Coronary artery (tissue), 2 donors: ENCODE results near the gene OR11H7.

Source experiments
- DNase-seq: peaks from one replicate; pipeline ENCODE4 v3.0.0-alpha.2; 2017; ENCODE audit warnings: low spot score
- H3K27ac ChIP-seq, 2 donors: fragments of 200-600 bp; sonication (generic); one replicate each; pipeline ENCODE4 v1.5.1; 2016 to 2019
- H3K4me3 ChIP-seq: fragments of 200-600 bp; sonication (generic); 2 replicates; pipeline ENCODE4 v1.5.1; 2016; ENCODE audit warnings: mild to moderate bottlenecking, moderate library complexity
- CTCF ChIP-seq: fragments of 200-600 bp; sonication (generic); IDR thresholded peaks from one replicate; pipeline ENCODE4 v1.5.1; 2019; ENCODE audit warnings: antibody characterized with exemption

OR11H7 gene

DNA sequence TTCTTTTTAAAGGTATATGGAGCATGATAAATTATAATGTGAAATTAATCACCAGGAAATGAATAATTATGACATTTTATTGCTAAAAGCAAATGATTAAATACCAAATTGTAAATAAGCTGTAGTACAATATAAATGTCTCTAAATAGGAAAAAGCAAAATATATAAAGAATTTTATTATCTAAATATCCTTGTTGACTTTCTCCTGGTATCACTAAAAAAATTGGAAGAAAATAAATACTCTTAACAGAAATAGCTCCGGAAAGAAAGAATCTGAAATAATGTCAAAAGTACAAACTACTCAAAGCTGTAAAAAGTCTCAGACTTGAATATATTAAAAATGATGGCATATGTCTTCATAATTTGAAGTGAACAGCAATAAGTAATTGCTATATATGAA is at the start of gene OR11H7:
TSS of gene OR11H7 (plus strand) at position 301 of the 400 bp plus-strand sequence.
- DNase-seq = no peak
- H3K4me3 ChIP-seq = no peak within 1 kb of the TSS
- TF ChIP-seq CTCF = no peak
- H3K27ac ChIP-seq = no peak within 1 kb of the TSS

DNA sequence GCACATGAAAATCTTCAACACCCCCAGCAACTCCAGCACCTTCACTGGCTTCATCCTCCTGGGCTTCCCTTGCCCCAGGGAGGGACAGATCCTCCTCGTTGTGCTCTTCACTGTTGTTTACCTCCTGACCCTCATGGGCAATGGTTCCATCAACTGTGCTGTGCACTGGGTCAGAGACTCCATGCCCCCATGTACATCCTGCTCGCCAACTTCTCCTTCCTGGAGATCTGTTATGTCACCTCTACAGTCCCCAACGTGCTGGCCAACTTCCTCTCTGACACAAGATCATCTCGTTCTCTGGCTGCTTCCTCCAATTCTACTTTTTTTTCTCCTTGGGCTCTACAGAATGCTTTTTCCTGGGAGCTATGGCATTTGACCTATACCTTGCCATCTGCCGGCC is 49.6 kb upstream of the OR11H7 start:
- no peak overlapping the region for H3K4me3 ChIP-seq
- no peak overlapping the region for H3K27ac ChIP-seq
- no peak for TF ChIP-seq CTCF
- DNase-seq = no peak

- TF ChIP-seq CTCF = no peak
- no peak overlapping the region for H3K4me3 ChIP-seq
- no peak overlapping the region for H3K27ac ChIP-seq
- DNase-seq = no peak
Measured at GRCh38 chr14:20179880-20180279, 48.9 kb upstream of the OR11H7 start.

DNA sequence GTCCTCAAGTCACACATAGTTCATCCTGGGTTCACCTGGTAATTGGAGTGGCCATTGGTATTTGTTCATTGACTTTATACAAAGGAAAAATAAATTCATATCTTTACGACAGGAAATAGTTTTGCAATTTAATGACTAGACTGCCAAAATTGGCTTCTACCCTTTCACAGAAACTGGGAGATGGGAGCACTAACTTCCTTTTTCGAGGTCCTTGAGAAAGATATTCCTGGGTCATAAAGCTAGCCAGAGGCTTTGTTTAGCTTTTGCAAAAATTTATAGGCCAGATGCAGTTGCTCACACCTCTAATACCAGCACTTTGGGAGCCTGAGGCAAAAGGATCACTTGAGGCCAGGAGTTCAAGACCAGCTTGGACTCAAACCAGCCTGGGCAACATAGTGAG is 48.3 kb upstream of the OR11H7 start:
- no peak overlapping the region for H3K4me3 ChIP-seq
- no peak for DNase-seq
- TF ChIP-seq CTCF = no peak
- no peak overlapping the region for H3K27ac ChIP-seq

DNA sequence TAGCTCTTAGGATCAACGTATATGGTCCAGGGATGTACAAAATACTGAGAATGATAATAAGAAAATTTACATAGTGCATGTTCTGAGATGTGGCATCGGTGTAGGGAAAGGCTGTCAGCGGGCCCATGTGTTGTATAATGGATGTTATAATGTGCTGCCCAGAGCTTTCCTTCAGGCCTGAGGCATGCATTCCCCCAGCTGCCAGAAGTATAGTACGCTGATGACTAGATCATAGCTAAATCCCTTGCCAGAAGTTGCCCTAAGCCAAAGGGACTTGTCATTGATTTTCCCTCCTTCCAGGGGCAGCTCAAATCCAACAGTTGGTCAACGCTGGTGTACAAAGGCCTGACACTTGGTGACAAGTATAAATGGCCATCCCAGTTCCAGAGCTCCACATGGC is 44.6 kb upstream of the OR11H7 start:
- DNase-seq = no peak
- Histone ChIP-seq H3K4me3 (no peak overlapping the region), H3K27ac (no peak overlapping the region)
- no peak for TF ChIP-seq CTCF

DNA sequence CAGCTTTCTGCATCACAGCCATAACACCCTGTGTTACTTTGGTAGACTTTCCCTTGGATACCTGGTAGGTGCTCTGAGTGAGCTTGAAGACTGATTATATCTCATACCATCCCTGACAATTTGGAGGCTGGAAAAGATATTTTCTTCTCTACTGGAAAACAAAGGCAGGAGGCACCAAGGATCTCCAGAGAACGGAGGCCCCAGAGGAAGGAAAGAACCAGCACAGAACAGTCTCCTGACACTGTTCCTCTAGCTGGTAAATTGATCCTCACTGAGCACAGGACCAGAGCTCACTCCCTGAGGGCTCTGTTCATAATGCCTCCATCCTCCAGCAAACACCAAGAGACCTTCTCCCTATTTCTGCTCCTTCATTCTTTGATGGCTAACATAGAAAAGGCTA is 38.2 kb upstream of the OR11H7 start, which contains the start of gene OR11G2:
TSS of gene OR11G2 (plus strand) at position 301 of the 400 bp plus-strand sequence. CDS start 6,542 bp downstream, outside the sequence.
- TF ChIP-seq CTCF = no peak
- Histone ChIP-seq H3K4me3 (no peak within 1 kb of the TSS), H3K27ac (no peak within 1 kb of the TSS)
- DNase-seq = no peak

- no peak for TF ChIP-seq CTCF
- Histone ChIP-seq H3K4me3 (no peak overlapping the region), H3K27ac (no peak overlapping the region)
- DNase-seq = no peak
Measured at GRCh38 chr14:20191396-20191795, 37.4 kb upstream of the OR11H7 start.
